Measurements from ENCODE around the gene SNRNP27. TPM values are rescaled to one million over a fixed set of nuclear protein-coding genes. Genes with fewer than 3 reads are reported as not detected.
A peak's percentile ranks its signal among the peaks of the same experiment; 100 is the strongest.

Gene SNRNP27
- total RNA-seq, 1 donor from 2014 or later: 41.0 TPM

- Histone ChIP-seq H3K27me3 (no peaks in the 10 kb centered on the region), H3K27ac (no peak overlapping the region), H3K36me3 (peaks cover 40% of the 10 kb centered on the region), H3K9me3 (no peaks in the 10 kb centered on the region), H3K4me1 (peaks cover 8% of the 10 kb centered on the region), H3K4me3 (no peak overlapping the region)
- no peak for DNase-seq
- intact Hi-C loops (cut with DNase I): no loop called here
- peak; percentile 37 for ATAC-seq
- TF ChIP-seq, protein P1, sequence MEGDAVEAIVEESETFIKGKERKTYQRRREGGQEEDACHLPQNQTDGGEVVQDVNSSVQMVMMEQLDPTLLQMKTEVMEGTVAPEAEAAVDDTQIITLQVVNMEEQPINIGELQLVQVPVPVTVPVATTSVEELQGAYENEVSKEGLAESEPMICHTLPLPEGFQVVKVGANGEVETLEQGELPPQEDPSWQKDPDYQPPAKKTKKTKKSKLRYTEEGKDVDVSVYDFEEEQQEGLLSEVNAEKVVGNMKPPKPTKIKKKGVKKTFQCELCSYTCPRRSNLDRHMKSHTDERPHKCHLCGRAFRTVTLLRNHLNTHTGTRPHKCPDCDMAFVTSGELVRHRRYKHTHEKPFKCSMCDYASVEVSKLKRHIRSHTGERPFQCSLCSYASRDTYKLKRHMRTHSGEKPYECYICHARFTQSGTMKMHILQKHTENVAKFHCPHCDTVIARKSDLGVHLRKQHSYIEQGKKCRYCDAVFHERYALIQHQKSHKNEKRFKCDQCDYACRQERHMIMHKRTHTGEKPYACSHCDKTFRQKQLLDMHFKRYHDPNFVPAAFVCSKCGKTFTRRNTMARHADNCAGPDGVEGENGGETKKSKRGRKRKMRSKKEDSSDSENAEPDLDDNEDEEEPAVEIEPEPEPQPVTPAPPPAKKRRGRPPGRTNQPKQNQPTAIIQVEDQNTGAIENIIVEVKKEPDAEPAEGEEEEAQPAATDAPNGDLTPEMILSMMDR (IDR thresholded peaks at IDR 0.05): no peak
Measured at GRCh38 chr2:69943000-69943842, 49.5 kb downstream of the SNRNP27 start.

DNA sequence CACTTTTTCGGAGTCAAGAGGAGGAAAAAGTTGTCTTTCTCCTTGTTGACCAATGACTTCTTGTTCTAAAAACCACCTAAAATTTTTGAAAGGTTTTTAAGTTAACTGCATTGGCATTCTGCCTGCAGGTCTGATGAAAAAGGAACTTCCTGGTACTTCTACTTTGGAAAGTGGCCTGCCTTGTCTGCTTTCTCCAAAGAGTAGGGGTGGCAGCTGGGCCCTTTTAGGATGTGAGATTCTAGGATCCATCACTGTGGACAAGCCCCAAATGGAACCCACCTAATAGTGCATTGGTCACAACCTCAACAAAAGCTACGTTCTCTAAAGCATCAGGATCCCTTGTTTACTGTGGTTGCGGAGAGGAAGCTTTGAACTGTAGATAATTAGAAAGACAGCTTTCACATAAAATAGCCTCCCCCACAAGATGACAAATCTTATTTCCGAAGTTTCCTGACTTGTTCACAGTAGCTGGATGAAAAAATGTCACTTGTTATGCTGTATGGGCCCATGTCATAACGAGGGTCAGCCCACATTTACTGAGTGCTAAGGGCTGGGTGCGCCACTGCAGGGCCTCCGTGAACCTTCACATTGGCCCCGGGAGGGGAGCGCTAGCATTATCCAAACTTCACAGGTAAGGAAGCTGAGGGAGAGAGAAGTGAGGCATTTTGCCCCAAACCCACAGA lies 50.2 kb downstream of the SNRNP27 start:
- ATAC-seq: no peak
- DNase-seq: no peak
- Histone ChIP-seq H3K4me3 (no peak overlapping the region), H3K9me3 (no peaks in the 10 kb centered on the region), H3K27ac (no peak overlapping the region), H3K4me1 (peaks cover 8% of the 10 kb centered on the region), H3K27me3 (peaks cover 2% of the 10 kb centered on the region), H3K36me3 (peaks cover 32% of the 10 kb centered on the region)
- intact Hi-C loops (cut with DNase I): no loop called here
- TF ChIP-seq, protein P1 (IDR thresholded peaks at IDR 0.05): no peak

DNA sequence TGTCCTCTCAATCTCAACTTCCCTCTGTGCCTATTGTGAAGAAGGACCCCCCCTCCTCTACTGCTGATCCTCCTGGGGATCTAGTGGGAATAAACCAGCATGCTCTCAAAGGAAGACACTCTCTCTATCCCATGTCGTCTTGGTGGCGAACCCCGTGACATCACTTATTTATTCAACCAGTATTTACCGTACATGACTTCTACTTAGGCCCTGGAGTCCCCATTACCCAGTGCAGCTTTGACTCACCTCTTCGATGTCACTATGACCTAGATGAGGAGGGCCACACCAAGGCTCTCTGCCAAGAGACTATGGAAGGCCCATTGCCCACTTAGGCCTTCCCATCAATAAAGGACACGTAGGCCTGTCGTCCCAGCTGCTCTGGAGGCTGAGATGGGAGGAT lies 51.0 kb downstream of the SNRNP27 start:
- Histone ChIP-seq H3K27ac (no peak overlapping the region), H3K36me3 (peaks cover 25% of the 10 kb centered on the region), H3K4me1 (peaks cover 8% of the 10 kb centered on the region), H3K9me3 (no peaks in the 10 kb centered on the region), H3K4me3 (no peak overlapping the region), H3K27me3 (peaks cover 6% of the 10 kb centered on the region)
- DNase-seq: no peak
- intact Hi-C loops (cut with DNase I): no loop called here
- ATAC-seq: no peak
- TF ChIP-seq, protein P1 (IDR thresholded peaks at IDR 0.05): no peak

DNA sequence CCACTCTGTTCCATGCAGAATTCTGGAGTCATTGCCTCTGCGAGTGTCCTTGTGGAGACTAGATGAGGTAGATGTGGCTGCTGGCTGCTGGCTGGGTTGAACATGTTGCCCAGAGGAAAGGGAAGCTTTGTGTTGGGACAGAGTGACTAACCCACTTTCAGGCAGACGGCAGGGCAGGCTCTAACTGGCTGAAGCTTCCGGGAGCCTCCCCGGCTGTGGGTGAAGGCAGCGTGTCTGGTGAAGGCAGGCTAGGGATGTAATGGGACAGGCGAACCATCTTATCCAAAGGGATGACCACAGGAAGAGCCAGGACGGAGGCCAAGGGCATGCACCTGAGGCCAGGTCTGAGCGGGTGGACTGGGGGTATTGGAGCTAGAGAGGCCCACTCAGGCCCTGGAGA lies 51.7 kb downstream of the SNRNP27 start:
- DNase-seq: peak; percentile 74
- ATAC-seq: peak; percentile 83
- TF ChIP-seq, protein P1 (IDR thresholded peaks at IDR 0.05): no peak
- H3K27ac ChIP-seq: peak overlapping the region; percentile 30
- H3K9me3 ChIP-seq: no peaks in the 10 kb centered on the region
- peaks cover 8% of the 10 kb centered on the region for H3K4me1 ChIP-seq
- peaks cover 6% of the 10 kb centered on the region for H3K27me3 ChIP-seq
- peaks cover 18% of the 10 kb centered on the region for H3K36me3 ChIP-seq
- H3K4me3 ChIP-seq: no peak overlapping the region
- intact Hi-C loops (cut with DNase I): no loop called here

DNA sequence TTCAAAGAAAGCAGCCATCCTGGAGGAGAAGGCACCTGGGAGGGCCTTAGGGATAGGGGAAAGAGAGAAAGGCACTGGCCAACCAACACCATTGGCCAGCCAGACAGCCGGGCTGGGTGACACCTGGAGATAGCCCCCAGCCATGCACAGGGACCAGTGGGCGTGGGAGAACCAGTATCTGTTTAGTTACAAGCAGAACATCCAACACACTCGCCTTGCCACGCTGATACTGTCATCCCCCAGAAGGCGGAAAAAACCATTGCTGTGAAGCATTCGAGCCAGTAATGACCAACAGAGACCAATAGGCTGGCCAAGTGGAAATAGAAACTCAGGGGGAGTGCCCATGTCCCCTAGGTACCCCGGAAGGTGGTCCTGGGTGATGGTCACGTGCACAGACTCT lies 52.2 kb downstream of the SNRNP27 start:
- Histone ChIP-seq H3K36me3 (peaks cover 13% of the 10 kb centered on the region), H3K4me1 (peaks cover 8% of the 10 kb centered on the region), H3K9me3 (no peaks in the 10 kb centered on the region), H3K27me3 (peaks cover 6% of the 10 kb centered on the region), H3K27ac (peak overlapping the region; percentile 30), H3K4me3 (no peak overlapping the region)
- intact Hi-C loops (cut with DNase I): no loop called here
- DNase-seq (no peak), ATAC-seq (no peak)
- TF ChIP-seq, protein P1 (IDR thresholded peaks at IDR 0.05): no peak

Measured in upper lobe of right lung (tissue), 1 donor.